Measurements from ENCODE around the gene CHKA. TPM values are rescaled to one million over a fixed set of nuclear protein-coding genes. Genes with fewer than 3 reads are reported as not detected.

Gene CHKA
- total RNA-seq, 1 donor from 2014 or later: 46.7 TPM

GRCh38 chr11:68128682-68129327, 7.6 kb upstream of the CHKA start:
- H3K27ac Mint-ChIP-seq: peak overlapping the region; percentile 50
- no peak for TF ChIP-seq CTCF (conservative IDR thresholded peaks at IDR 0.05)
- peak overlapping the region; percentile 85 for H3K4me3 Mint-ChIP-seq
- H3K27me3 Mint-ChIP-seq: no peaks in the 10 kb centered on the region
- peaks cover 1% of the 10 kb centered on the region for H3K36me3 Mint-ChIP-seq
- H3K9me3 Mint-ChIP-seq: peaks cover 6% of the 10 kb centered on the region
- H3K4me1 Mint-ChIP-seq (ENCODE audit: unreplicated experiment): peaks cover 27% of the 10 kb centered on the region
- DNase-seq (ENCODE audit: extremely low spot score, unreplicated experiment): no peak

GRCh38 chr11:68127714-68128681, 6.8 kb upstream of the CHKA start:
- Mint-ChIP-seq H3K9me3 (peaks cover 6% of the 10 kb centered on the region), H3K27me3 (no peaks in the 10 kb centered on the region), H3K36me3 (no peaks in the 10 kb centered on the region), H3K4me3 (peak overlapping the region; percentile 85), H3K4me1 (ENCODE audit: unreplicated experiment) (peaks cover 29% of the 10 kb centered on the region), H3K27ac (peak overlapping the region; percentile 50)
- TF ChIP-seq CTCF (conservative IDR thresholded peaks at IDR 0.05): no peak
- DNase-seq (ENCODE audit: extremely low spot score, unreplicated experiment): peak; percentile 83

- TF ChIP-seq CTCF (conservative IDR thresholded peaks at IDR 0.05): no peak
- DNase-seq (ENCODE audit: extremely low spot score, unreplicated experiment): no peak
- H3K4me1 Mint-ChIP-seq (ENCODE audit: unreplicated experiment): peaks cover 29% of the 10 kb centered on the region
- no peaks in the 10 kb centered on the region for H3K36me3 Mint-ChIP-seq
- no peaks in the 10 kb centered on the region for H3K27me3 Mint-ChIP-seq
- peaks cover 6% of the 10 kb centered on the region for H3K9me3 Mint-ChIP-seq
- H3K27ac Mint-ChIP-seq: peak overlapping the region; percentile 76
- peak overlapping the region; percentile 39 for H3K4me3 Mint-ChIP-seq
These were observed 4.0 kb upstream of the CHKA start for GRCh38 chr11:68125164-68125563.

GRCh38 chr11:68122936-68123539, 1.9 kb upstream of the CHKA start:
- H3K27ac Mint-ChIP-seq: peak overlapping the region; percentile 90
- TF ChIP-seq CTCF (conservative IDR thresholded peaks at IDR 0.05): no peak
- H3K4me1 Mint-ChIP-seq (ENCODE audit: unreplicated experiment): peaks cover 27% of the 10 kb centered on the region
- H3K36me3 Mint-ChIP-seq: no peaks in the 10 kb centered on the region
- no peak for DNase-seq (ENCODE audit: extremely low spot score, unreplicated experiment)
- H3K4me3 Mint-ChIP-seq: peak overlapping the region; percentile 74
- no peaks in the 10 kb centered on the region for H3K27me3 Mint-ChIP-seq
- H3K9me3 Mint-ChIP-seq: no peaks in the 10 kb centered on the region

- peaks cover 4% of the 10 kb centered on the region for H3K36me3 Mint-ChIP-seq
- peak overlapping the region; percentile 93 for H3K27ac Mint-ChIP-seq
- no peak for DNase-seq (ENCODE audit: extremely low spot score, unreplicated experiment)
- no peak for TF ChIP-seq CTCF (conservative IDR thresholded peaks at IDR 0.05)
- H3K9me3 Mint-ChIP-seq: no peaks in the 10 kb centered on the region
- peaks cover 30% of the 10 kb centered on the region for H3K4me1 Mint-ChIP-seq (ENCODE audit: unreplicated experiment)
- no peaks in the 10 kb centered on the region for H3K27me3 Mint-ChIP-seq
- peak overlapping the region; percentile 98 for H3K4me3 Mint-ChIP-seq
These were observed 718 bp downstream of the CHKA start for GRCh38 chr11:68120273-68121066.

Measured in type B pancreatic cell (in vitro differentiated cells).